Measurements from ENCODE around the gene AKR1D1.

Gene AKR1D1

GRCh38 chr7:138158739-138159528 lies 82.7 kb downstream of the AKR1D1 start:
- no peak overlapping the region for H3K4me3 ChIP-seq (ENCODE audit: insufficient read depth, low read depth, low read length)
- H3K4me1 ChIP-seq (ENCODE audit: control insufficient read depth, insufficient read depth, low read length) = peaks cover 4% of the 10 kb centered on the region
- no peaks in the 10 kb centered on the region for H3K36me3 ChIP-seq (ENCODE audit: control insufficient read depth, insufficient read depth, low read length)
- no peaks in the 10 kb centered on the region for H3K9me3 ChIP-seq (ENCODE audit: control insufficient read depth, low read length)
- 93 to 96% methylated on average over 6 of the region's 6 CpGs for WGBS, 2 experiments
- H3K27me3 ChIP-seq (ENCODE audit: control insufficient read depth, insufficient read depth, low read length, poor library complexity, severe bottlenecking) = no peaks in the 10 kb centered on the region
- H3K27ac ChIP-seq (ENCODE audit: insufficient read depth, low read depth, low read length, poor library complexity, severe bottlenecking) = no peak overlapping the region

GRCh38 chr7:138161600-138162081 lies 85.4 kb downstream of the AKR1D1 start:
- Histone ChIP-seq H3K9me3 (ENCODE audit: control insufficient read depth, low read length) (peaks cover 10% of the 10 kb centered on the region), H3K4me3 (ENCODE audit: insufficient read depth, low read depth, low read length) (no peak overlapping the region)

GRCh38 chr7:138162236-138162635 lies 86.0 kb downstream of the AKR1D1 start:
- Histone ChIP-seq H3K4me1 (ENCODE audit: control insufficient read depth, insufficient read depth, low read length) (peaks cover 4% of the 10 kb centered on the region), H3K9me3 (ENCODE audit: control insufficient read depth, low read length) (peaks cover 10% of the 10 kb centered on the region), H3K36me3 (ENCODE audit: control insufficient read depth, insufficient read depth, low read length) (peaks cover 7% of the 10 kb centered on the region), H3K4me3 (ENCODE audit: insufficient read depth, low read depth, low read length) (no peak overlapping the region), H3K27me3 (ENCODE audit: control insufficient read depth, insufficient read depth, low read length, poor library complexity, severe bottlenecking) (no peaks in the 10 kb centered on the region), H3K27ac (ENCODE audit: insufficient read depth, low read depth, low read length, poor library complexity, severe bottlenecking) (no peak overlapping the region)
- WGBS, 2 experiments = 100% methylated on average over 1 of the region's 1 CpG; no CpG with 5 or more reads in 1 of the 2 experiments

More at GRCh38 chr7:138161600-138162081, 85.4 kb downstream of the AKR1D1 start:
- Histone ChIP-seq H3K4me1 (ENCODE audit: control insufficient read depth, insufficient read depth, low read length) (peaks cover 4% of the 10 kb centered on the region), H3K27me3 (ENCODE audit: control insufficient read depth, insufficient read depth, low read length, poor library complexity, severe bottlenecking) (no peaks in the 10 kb centered on the region), H3K36me3 (ENCODE audit: control insufficient read depth, insufficient read depth, low read length) (peaks cover 7% of the 10 kb centered on the region), H3K27ac (ENCODE audit: insufficient read depth, low read depth, low read length, poor library complexity, severe bottlenecking) (peak overlapping the region; percentile 1)
- WGBS, 2 experiments = 12 to 17% methylated on average over 4 of the region's 4 CpGs

GRCh38 chr7:138163800-138164199 lies 87.5 kb downstream of the AKR1D1 start:
- H3K9me3 ChIP-seq (ENCODE audit: control insufficient read depth, low read length) = peaks cover 10% of the 10 kb centered on the region
- no peak overlapping the region for H3K4me3 ChIP-seq (ENCODE audit: insufficient read depth, low read depth, low read length)
- H3K4me1 ChIP-seq (ENCODE audit: control insufficient read depth, insufficient read depth, low read length) = peaks cover 15% of the 10 kb centered on the region
- peaks cover 7% of the 10 kb centered on the region for H3K36me3 ChIP-seq (ENCODE audit: control insufficient read depth, insufficient read depth, low read length)
- H3K27ac ChIP-seq (ENCODE audit: insufficient read depth, low read depth, low read length, poor library complexity, severe bottlenecking) = no peak overlapping the region
- H3K27me3 ChIP-seq (ENCODE audit: control insufficient read depth, insufficient read depth, low read length, poor library complexity, severe bottlenecking) = no peaks in the 10 kb centered on the region
- 92 to 95% methylated on average over 1 of the region's 1 CpG for WGBS, 2 experiments

GRCh38 chr7:138164804-138165203 lies 88.5 kb downstream of the AKR1D1 start:
- H3K27me3 ChIP-seq (ENCODE audit: control insufficient read depth, insufficient read depth, low read length, poor library complexity, severe bottlenecking) = no peaks in the 10 kb centered on the region
- H3K36me3 ChIP-seq (ENCODE audit: control insufficient read depth, insufficient read depth, low read length) = peaks cover 7% of the 10 kb centered on the region
- H3K4me3 ChIP-seq (ENCODE audit: insufficient read depth, low read depth, low read length) = no peak overlapping the region
- H3K4me1 ChIP-seq (ENCODE audit: control insufficient read depth, insufficient read depth, low read length) = peaks cover 22% of the 10 kb centered on the region
- 93 to 97% methylated on average over 3 of the region's 3 CpGs for WGBS, 2 experiments
- H3K9me3 ChIP-seq (ENCODE audit: control insufficient read depth, low read length) = peaks cover 10% of the 10 kb centered on the region
- H3K27ac ChIP-seq (ENCODE audit: insufficient read depth, low read depth, low read length, poor library complexity, severe bottlenecking) = no peak overlapping the region

GRCh38 chr7:138166681-138167080 lies 90.4 kb downstream of the AKR1D1 start:
- peak overlapping the region; percentile 58 for H3K27ac ChIP-seq (ENCODE audit: insufficient read depth, low read depth, low read length, poor library complexity, severe bottlenecking)
- WGBS, 2 experiments = 63 to 70% methylated on average over 4 of the region's 4 CpGs
- H3K9me3 ChIP-seq (ENCODE audit: control insufficient read depth, low read length) = peaks cover 10% of the 10 kb centered on the region
- H3K4me3 ChIP-seq (ENCODE audit: insufficient read depth, low read depth, low read length) = no peak overlapping the region
- no peaks in the 10 kb centered on the region for H3K27me3 ChIP-seq (ENCODE audit: control insufficient read depth, insufficient read depth, low read length, poor library complexity, severe bottlenecking)
- H3K4me1 ChIP-seq (ENCODE audit: control insufficient read depth, insufficient read depth, low read length) = peaks cover 32% of the 10 kb centered on the region
- H3K36me3 ChIP-seq (ENCODE audit: control insufficient read depth, insufficient read depth, low read length) = peaks cover 7% of the 10 kb centered on the region

- no peaks in the 10 kb centered on the region for H3K27me3 ChIP-seq (ENCODE audit: control insufficient read depth, insufficient read depth, low read length, poor library complexity, severe bottlenecking)
- peaks cover 7% of the 10 kb centered on the region for H3K36me3 ChIP-seq (ENCODE audit: control insufficient read depth, insufficient read depth, low read length)
- H3K9me3 ChIP-seq (ENCODE audit: control insufficient read depth, low read length) = peaks cover 10% of the 10 kb centered on the region
- peak overlapping the region; percentile 58 for H3K27ac ChIP-seq (ENCODE audit: insufficient read depth, low read depth, low read length, poor library complexity, severe bottlenecking)
- H3K4me1 ChIP-seq (ENCODE audit: control insufficient read depth, insufficient read depth, low read length) = peaks cover 29% of the 10 kb centered on the region
- no peak overlapping the region for H3K4me3 ChIP-seq (ENCODE audit: insufficient read depth, low read depth, low read length)
- WGBS, 2 experiments = 27 to 37% methylated on average over 3 of the region's 3 CpGs
Observed at GRCh38 chr7:138167222-138167621, 91.0 kb downstream of the AKR1D1 start.

GRCh38 chr7:138167869-138168296 lies 91.6 kb downstream of the AKR1D1 start:
- no peaks in the 10 kb centered on the region for H3K27me3 ChIP-seq (ENCODE audit: control insufficient read depth, insufficient read depth, low read length, poor library complexity, severe bottlenecking)
- H3K9me3 ChIP-seq (ENCODE audit: control insufficient read depth, low read length) = peaks cover 10% of the 10 kb centered on the region
- H3K4me3 ChIP-seq (ENCODE audit: insufficient read depth, low read depth, low read length) = no peak overlapping the region
- peaks cover 7% of the 10 kb centered on the region for H3K36me3 ChIP-seq (ENCODE audit: control insufficient read depth, insufficient read depth, low read length)
- WGBS, 2 experiments = no CpG with 5 or more reads among the region's 1 CpG
- H3K27ac ChIP-seq (ENCODE audit: insufficient read depth, low read depth, low read length, poor library complexity, severe bottlenecking) = no peak overlapping the region
- peaks cover 29% of the 10 kb centered on the region for H3K4me1 ChIP-seq (ENCODE audit: control insufficient read depth, insufficient read depth, low read length)

Data from ectodermal cell (in vitro differentiated cells).